Subcutaneous abdominal adipose tissue (tissue), 5 donors: ENCODE data around the gene BAIAP3.

Experiments
- H3K27ac ChIP-seq: one replicate; pipeline ENCODE4 v1.7.0; 2013; ENCODE audit warnings: low read depth, mild to moderate bottlenecking, inconsistent platforms, low read length, moderate library complexity
- H3K27me3 ChIP-seq, 5 donors: one replicate each; pipeline ENCODE4 v1.7.0; 2013; ENCODE audit warnings: low read length in 5 of 5, inconsistent platforms in 1 of 5; ENCODE audit not compliant: control insufficient read depth in 5 of 5, insufficient read depth in 4 of 5
- H3K36me3 ChIP-seq, 5 donors: one replicate each; pipeline ENCODE4 v1.7.0; 2013; ENCODE audit warnings: low read length in 5 of 5; ENCODE audit not compliant: control insufficient read depth in 5 of 5, insufficient read depth in 5 of 5
- H3K4me1 ChIP-seq, 5 donors: one replicate each; pipeline ENCODE4 v1.7.0; 2013; ENCODE audit warnings: low read length in 5 of 5, mild to moderate bottlenecking in 3 of 5, moderate library complexity in 1 of 5; ENCODE audit not compliant: control insufficient read depth in 5 of 5, insufficient read depth in 5 of 5
- H3K4me3 ChIP-seq, 5 donors: one replicate each; pipeline ENCODE4 v1.7.0; 2013; ENCODE audit warnings: low read length in 5 of 5, low read depth in 1 of 5
- H3K9ac ChIP-seq, 5 donors: one replicate each; pipeline ENCODE4 v1.7.0; 2013; ENCODE audit warnings: low read length in 5 of 5, mild to moderate bottlenecking in 4 of 5, moderate library complexity in 3 of 5
- H3K9me3 ChIP-seq, 5 donors: one replicate each; pipeline ENCODE4 v1.7.0; 2013; ENCODE audit warnings: low read length in 5 of 5; ENCODE audit not compliant: control insufficient read depth in 5 of 5
- donor health status: healthy.
- donor health status: healthy.
- donor health status: healthy.
- donor health status: healthy.
- donor health status: healthy.

BAIAP3 gene

GRCh38 chr16:1395444-1396031, 62.1 kb downstream of the BAIAP3 start:
- Histone ChIP-seq H3K9ac (no peak overlapping the region), H3K4me3 (no peak overlapping the region), H3K4me1 (no peaks in the 10 kb centered on the region), H3K9me3 (no peaks in the 10 kb centered on the region), H3K27ac (no peak overlapping the region), H3K36me3 (peaks cover 0 to 84% (median 73%) of the 10 kb centered on the region in 5 donors), H3K27me3 (no peaks in the 10 kb centered on the region)

- Histone ChIP-seq H3K27me3 (no peaks in the 10 kb centered on the region), H3K9ac (no peak overlapping the region), H3K36me3 (peaks cover 0 to 86% (median 74%) of the 10 kb centered on the region in 5 donors), H3K27ac (no peak overlapping the region), H3K4me1 (no peaks in the 10 kb centered on the region), H3K9me3 (no peaks in the 10 kb centered on the region), H3K4me3 (no peak overlapping the region)
These were observed 64.3 kb downstream of the BAIAP3 start for GRCh38 chr16:1397779-1398178.

- no peak overlapping the region for H3K9ac ChIP-seq
These were observed 64.9 kb downstream of the BAIAP3 start for GRCh38 chr16:1398351-1398750.

More at GRCh38 chr16:1398351-1398750, 64.9 kb downstream of the BAIAP3 start:
- Histone ChIP-seq H3K27ac (no peak overlapping the region), H3K4me3 (no peak overlapping the region), H3K4me1 (no peaks in the 10 kb centered on the region), H3K9me3 (no peaks in the 10 kb centered on the region), H3K27me3 (no peaks in the 10 kb centered on the region), H3K36me3 (peaks cover 0 to 86% (median 74%) of the 10 kb centered on the region in 5 donors)
